Nephron (organoid): ENCODE results near the gene ZNF33B.

ENCODE experiments used
- H3K27ac Mint-ChIP-seq, 3 experiments: 2 replicates each; pipeline ENCODE4 v1.8.0; 2020; ENCODE audit warnings: mixed read lengths in 3 of 3, mild to moderate bottlenecking in 2 of 3, moderate library complexity in 1 of 3
- H3K27me3 Mint-ChIP-seq: 2 replicates; pipeline ENCODE4 v1.8.0; 2021; ENCODE audit warnings: low read depth, mild to moderate bottlenecking, moderate library complexity, mixed read lengths
- H3K36me3 Mint-ChIP-seq: 2 replicates; pipeline ENCODE4 v1.8.0; 2020; ENCODE audit warnings: low read depth, mixed read lengths
- H3K4me1 Mint-ChIP-seq: 2 replicates; pipeline ENCODE4 v1.8.0; 2020; ENCODE audit warnings: mixed read lengths
- H3K4me3 Mint-ChIP-seq, 3 experiments: 2 replicates each; pipeline ENCODE4 v1.8.0; 2020; ENCODE audit warnings: mild to moderate bottlenecking in 3 of 3, mixed read lengths in 3 of 3, moderate library complexity in 2 of 3
- H3K9me3 Mint-ChIP-seq: 2 replicates; pipeline ENCODE4 v1.8.0; 2020; ENCODE audit warnings: mixed read lengths
- TF ChIP-seq, protein P1 (sequence below), 3 experiments: fragments of 200-600 bp; sonication (generic); IDR thresholded peaks; one replicate each; pipeline ENCODE4 v1.5.0; 2021; ENCODE audit warnings: antibody characterized with exemption in 3 of 3; ENCODE audit not compliant: unreplicated experiment in 3 of 3

Gene ZNF33B

DNA sequence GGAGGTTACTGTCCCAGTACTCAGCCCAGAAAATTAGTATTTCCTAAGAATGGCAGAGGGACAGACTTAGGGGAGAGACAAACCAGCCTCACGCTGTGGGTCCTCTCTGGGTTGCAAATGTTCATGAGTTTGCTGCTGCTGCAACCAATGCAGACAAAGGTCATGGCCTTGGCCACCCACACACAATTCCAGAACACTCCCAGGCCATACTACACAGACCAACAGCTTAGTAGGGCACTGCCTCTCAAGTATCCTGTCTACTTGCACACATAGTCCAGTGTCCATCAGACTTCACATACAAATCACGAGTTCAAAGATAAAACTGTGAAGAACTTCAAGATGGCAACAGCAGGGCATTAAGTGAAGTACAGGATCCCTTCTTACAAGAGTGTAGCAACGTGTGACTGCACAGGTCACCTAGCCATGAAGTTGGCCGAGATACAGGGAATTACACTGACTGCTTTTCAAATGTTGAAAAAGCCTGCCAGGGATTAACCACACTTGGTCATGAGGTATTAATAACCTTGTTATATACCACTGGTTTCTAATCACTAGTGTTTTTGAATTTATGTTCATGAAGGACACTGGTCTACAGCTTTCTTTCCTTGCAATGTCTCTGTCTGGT lies 40.0 kb downstream of the ZNF33B start:
- TF ChIP-seq, protein P1, sequence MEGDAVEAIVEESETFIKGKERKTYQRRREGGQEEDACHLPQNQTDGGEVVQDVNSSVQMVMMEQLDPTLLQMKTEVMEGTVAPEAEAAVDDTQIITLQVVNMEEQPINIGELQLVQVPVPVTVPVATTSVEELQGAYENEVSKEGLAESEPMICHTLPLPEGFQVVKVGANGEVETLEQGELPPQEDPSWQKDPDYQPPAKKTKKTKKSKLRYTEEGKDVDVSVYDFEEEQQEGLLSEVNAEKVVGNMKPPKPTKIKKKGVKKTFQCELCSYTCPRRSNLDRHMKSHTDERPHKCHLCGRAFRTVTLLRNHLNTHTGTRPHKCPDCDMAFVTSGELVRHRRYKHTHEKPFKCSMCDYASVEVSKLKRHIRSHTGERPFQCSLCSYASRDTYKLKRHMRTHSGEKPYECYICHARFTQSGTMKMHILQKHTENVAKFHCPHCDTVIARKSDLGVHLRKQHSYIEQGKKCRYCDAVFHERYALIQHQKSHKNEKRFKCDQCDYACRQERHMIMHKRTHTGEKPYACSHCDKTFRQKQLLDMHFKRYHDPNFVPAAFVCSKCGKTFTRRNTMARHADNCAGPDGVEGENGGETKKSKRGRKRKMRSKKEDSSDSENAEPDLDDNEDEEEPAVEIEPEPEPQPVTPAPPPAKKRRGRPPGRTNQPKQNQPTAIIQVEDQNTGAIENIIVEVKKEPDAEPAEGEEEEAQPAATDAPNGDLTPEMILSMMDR (IDR thresholded peaks at IDR 0.05; ENCODE audit: unreplicated experiment in 3 of 3) = no peak
- H3K36me3 Mint-ChIP-seq = peaks cover 87% of the 10 kb centered on the region
- peaks cover 46% of the 10 kb centered on the region for H3K9me3 Mint-ChIP-seq
- H3K27ac Mint-ChIP-seq = no peak overlapping the region
- no peaks in the 10 kb centered on the region for H3K27me3 Mint-ChIP-seq
- H3K4me1 Mint-ChIP-seq = no peaks in the 10 kb centered on the region
- no peak overlapping the region for H3K4me3 Mint-ChIP-seq

DNA sequence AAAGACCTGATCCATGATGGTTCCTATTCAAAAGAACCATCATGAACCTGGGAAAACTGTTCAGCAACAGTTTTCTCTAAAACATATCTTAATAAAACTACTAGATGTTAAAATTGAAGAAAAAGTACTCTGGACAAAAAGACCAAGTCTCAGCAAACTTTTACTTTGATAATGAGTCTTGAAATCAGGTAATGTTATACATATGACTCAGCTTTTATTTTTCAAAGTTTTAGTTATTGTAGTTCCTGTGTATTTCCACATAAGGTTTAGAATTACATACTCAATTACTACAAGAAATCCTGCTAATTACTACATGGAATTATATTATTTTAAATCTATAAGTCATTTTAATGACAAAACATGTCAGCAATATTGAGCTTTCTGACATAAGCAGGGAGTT lies 42.2 kb downstream of the ZNF33B start:
- Mint-ChIP-seq H3K4me3 (no peak overlapping the region), H3K27ac (no peak overlapping the region), H3K9me3 (peaks cover 56% of the 10 kb centered on the region), H3K27me3 (no peaks in the 10 kb centered on the region), H3K36me3 (peaks cover 90% of the 10 kb centered on the region), H3K4me1 (no peaks in the 10 kb centered on the region)
- TF ChIP-seq, protein P1 (IDR thresholded peaks at IDR 0.05; ENCODE audit: unreplicated experiment in 3 of 3) = no peak

DNA sequence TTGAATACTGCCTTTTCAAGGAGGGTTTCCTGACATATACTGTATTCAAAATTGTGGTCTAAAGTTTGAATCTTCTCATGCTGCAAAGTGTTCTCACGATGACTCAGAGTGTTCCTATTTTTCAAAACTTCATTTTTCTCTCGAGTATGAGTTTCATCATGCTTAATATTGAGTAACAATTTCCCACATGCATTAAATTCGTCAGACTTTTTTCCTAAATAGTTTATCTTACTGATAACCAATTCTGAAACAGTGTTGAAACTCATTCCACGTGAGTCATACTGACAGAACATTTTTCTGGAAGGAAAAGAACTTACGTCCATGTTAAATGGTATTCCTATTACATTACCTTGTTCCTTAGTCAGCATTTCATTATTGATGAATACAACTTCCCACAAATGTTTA lies 44.1 kb downstream of the ZNF33B start:
- H3K4me3 Mint-ChIP-seq = no peak overlapping the region

DNA sequence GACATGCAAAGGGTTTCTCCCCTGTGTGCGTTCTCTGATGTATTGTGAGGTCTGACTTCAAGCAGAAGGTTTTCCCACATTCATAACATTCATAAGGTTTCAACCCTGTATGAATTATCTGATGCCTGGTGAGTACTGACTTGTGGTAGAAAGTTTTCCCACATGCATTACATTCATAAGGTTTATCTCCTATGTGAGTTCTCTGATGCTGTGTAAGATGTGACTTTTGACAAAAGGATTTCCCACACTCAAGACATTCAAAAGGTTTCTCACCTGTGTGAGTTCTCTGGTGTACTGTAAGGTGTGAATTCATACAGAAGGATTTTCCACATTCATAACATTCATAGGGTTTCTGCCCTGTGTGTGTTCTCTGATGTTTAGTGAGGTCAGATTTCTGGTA lies 45.1 kb downstream of the ZNF33B start:
- peaks cover 63% of the 10 kb centered on the region for H3K9me3 Mint-ChIP-seq
- no peak overlapping the region for H3K27ac Mint-ChIP-seq
- TF ChIP-seq, protein P1 (IDR thresholded peaks at IDR 0.05; ENCODE audit: unreplicated experiment in 3 of 3) = no peak
- peaks cover 90% of the 10 kb centered on the region for H3K36me3 Mint-ChIP-seq
- no peaks in the 10 kb centered on the region for H3K27me3 Mint-ChIP-seq
- H3K4me1 Mint-ChIP-seq = no peaks in the 10 kb centered on the region
- H3K4me3 Mint-ChIP-seq = no peak overlapping the region

More for the DNA sequence above, 44.1 kb downstream of the ZNF33B start:
- H3K9me3 Mint-ChIP-seq = peaks cover 63% of the 10 kb centered on the region
- no peak overlapping the region for H3K27ac Mint-ChIP-seq
- H3K36me3 Mint-ChIP-seq = peaks cover 90% of the 10 kb centered on the region
- H3K27me3 Mint-ChIP-seq = no peaks in the 10 kb centered on the region
- no peaks in the 10 kb centered on the region for H3K4me1 Mint-ChIP-seq
- TF ChIP-seq, protein P1 (IDR thresholded peaks at IDR 0.05; ENCODE audit: unreplicated experiment in 3 of 3) = no peak

DNA sequence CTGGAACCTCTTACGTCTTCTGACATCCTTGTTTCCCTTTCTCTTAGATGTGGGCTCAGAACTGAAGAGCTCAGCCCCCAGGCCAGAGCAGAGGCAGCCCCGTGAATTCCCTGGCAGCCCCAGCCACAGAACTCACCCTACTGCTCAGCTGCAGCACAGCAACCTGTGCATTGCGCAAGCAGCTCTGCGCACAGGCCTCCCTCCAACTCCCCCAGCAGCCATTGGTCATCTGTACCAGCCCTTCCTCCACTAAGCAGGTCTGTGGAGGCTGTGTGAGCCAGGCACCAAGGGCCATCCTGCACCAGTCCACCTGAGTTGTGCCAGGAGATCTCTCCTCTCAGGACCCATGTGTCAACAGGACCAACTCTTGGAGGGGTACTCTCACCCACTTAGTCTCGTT lies 54.5 kb downstream of the ZNF33B start:
- no peak overlapping the region for H3K27ac Mint-ChIP-seq
- peaks cover 55% of the 10 kb centered on the region for H3K36me3 Mint-ChIP-seq
- H3K4me3 Mint-ChIP-seq = no peak overlapping the region
- H3K4me1 Mint-ChIP-seq = no peaks in the 10 kb centered on the region
- H3K27me3 Mint-ChIP-seq = no peaks in the 10 kb centered on the region
- H3K9me3 Mint-ChIP-seq = peaks cover 31% of the 10 kb centered on the region
- TF ChIP-seq, protein P1 (IDR thresholded peaks at IDR 0.05; ENCODE audit: unreplicated experiment in 3 of 3) = no peak

DNA sequence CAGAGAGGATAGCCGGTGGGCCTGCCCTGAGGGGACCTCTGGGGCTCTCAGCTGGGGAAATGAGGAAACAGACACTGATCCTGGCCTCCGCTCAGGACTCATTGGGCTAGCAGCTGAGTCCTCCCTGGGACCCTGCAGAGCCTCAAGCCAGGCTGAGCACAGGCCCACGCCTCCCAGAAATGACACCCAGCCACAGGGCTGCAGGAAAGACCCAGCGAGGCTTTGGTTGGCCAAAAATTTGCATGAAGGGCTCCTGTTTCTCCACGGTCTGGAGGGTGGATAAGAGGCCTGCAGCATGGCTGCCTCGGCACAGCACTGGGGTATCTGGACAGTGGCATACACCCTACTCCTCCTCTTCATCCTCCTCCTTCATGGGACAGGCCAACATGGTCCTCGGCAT lies 60.4 kb downstream of the ZNF33B start:
- Mint-ChIP-seq H3K27me3 (no peaks in the 10 kb centered on the region), H3K4me1 (no peaks in the 10 kb centered on the region), H3K9me3 (peaks cover 12% of the 10 kb centered on the region), H3K4me3 (no peak overlapping the region), H3K27ac (no peak overlapping the region), H3K36me3 (peaks cover 11% of the 10 kb centered on the region)
- TF ChIP-seq, protein P1 (IDR thresholded peaks at IDR 0.05; ENCODE audit: unreplicated experiment in 3 of 3) = no peak
